NCI-H226 (cell line): ENCODE data around the gene PPP1R26.

Source experiments
- DNase-seq: peaks from one replicate; pipeline ENCODE4 v3.0.0-alpha.2; 2015

Gene PPP1R26

GRCh38 chr9:135463140-135463539 lies 16.4 kb upstream of the PPP1R26 start:
- DNase-seq, result peak; percentile 55

GRCh38 chr9:135464181-135464580 lies 15.4 kb upstream of the PPP1R26 start:
- DNase-seq, result peak; percentile 94

- DNase-seq, result peak; percentile 56
Measured at GRCh38 chr9:135468854-135469521, 10.6 kb upstream of the PPP1R26 start.

- DNase-seq, result no peak
Measured at GRCh38 chr9:135471791-135472640, 7.6 kb upstream of the PPP1R26 start.

- DNase-seq, result no peak
Measured at GRCh38 chr9:135473972-135474543, 5.5 kb upstream of the PPP1R26 start.

- DNase-seq, result no peak
Measured at GRCh38 chr9:135474915-135475314, 4.7 kb upstream of the PPP1R26 start.

GRCh38 chr9:135476561-135477355 lies 2.8 kb upstream of the PPP1R26 start:
- peak; percentile 74 for DNase-seq

- no peak for DNase-seq
Measured at GRCh38 chr9:135478191-135478590, 1.4 kb upstream of the PPP1R26 start.

GRCh38 chr9:135478829-135479468 lies 633 bp upstream of the PPP1R26 start:
- DNase-seq, result peak; percentile 19

GRCh38 chr9:135480071-135480939 lies 723 bp downstream of the PPP1R26 start:
- peak; percentile 29 for DNase-seq

GRCh38 chr9:135480940-135481310 lies 1.3 kb downstream of the PPP1R26 start:
- no peak for DNase-seq

- no peak for DNase-seq
Measured at GRCh38 chr9:135482015-135482754, 2.6 kb downstream of the PPP1R26 start.

GRCh38 chr9:135484460-135485277 lies 5.1 kb downstream of the PPP1R26 start:
- DNase-seq, result no peak

GRCh38 chr9:135485385-135485784 lies 5.8 kb downstream of the PPP1R26 start:
- DNase-seq, result no peak

GRCh38 chr9:135485832-135486231 lies 6.2 kb downstream of the PPP1R26 start:
- no peak for DNase-seq

- no peak for DNase-seq
Measured at GRCh38 chr9:135486267-135487065, 6.9 kb downstream of the PPP1R26 start.

GRCh38 chr9:135487281-135488012 lies 7.9 kb downstream of the PPP1R26 start:
- DNase-seq, result no peak

GRCh38 chr9:135488013-135488330 lies 8.4 kb downstream of the PPP1R26 start:
- no peak for DNase-seq

GRCh38 chr9:135488527-135488926 lies 8.9 kb downstream of the PPP1R26 start:
- DNase-seq, result no peak
